Measurements from ENCODE around the gene STXBP5L. TPM values are rescaled to one million over a fixed set of nuclear protein-coding genes. Genes with fewer than 3 reads are reported as not detected.

Gene STXBP5L
- total RNA-seq = not detected in 2 replicates

DNA sequence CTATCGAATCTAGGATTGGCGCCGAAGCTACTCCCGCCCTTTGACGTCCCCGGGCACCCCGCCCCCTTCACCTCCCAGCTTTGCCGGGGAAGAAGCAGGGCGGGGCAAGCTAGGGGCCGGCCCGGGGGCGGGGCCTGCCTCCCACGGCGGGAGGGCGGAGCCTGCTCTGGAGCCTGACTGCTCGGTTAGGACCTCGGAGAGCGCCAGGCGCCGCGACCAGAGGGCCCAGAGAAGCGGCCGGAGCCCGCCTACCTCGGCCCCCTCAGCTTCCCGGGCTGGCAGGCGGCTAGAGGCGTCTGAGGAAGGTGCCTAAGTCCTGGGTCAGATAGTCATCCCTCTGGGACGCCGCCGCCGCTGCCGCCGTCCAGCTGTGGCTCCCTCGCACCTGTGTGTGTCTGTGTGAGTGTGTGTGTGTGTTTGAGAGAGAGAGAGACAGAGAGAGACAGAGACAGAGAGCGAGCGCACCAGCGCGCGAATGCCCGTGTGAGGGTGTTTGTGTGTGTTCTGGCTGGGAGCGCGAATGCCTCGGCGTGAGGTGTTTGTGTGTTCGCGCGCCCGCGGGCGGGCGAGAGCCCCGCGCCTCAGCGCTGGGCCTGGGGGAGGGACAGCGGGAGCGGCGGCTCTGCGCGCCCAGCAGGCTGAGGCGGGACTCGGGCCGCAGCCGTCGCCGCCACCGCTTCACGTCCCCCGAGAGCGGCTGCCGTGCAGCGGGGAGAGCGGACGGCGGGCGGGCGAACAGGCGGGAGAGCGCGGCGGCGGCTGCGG, at the start of gene STXBP5L:
Gene STXBP5L (plus strand): TSS at position 176 of the 765 bp plus-strand sequence. CDS start 1,374 bp downstream, outside the sequence.

Other genes starting within 250 kb of the STXBP5L start
- gene HGD, start 226.0 kb upstream of the STXBP5L start, total RNA-seq = not detected in 2 replicates
- gene RABL3, start 165.7 kb upstream of the STXBP5L start, total RNA-seq = 11.6 and 14.4 TPM in 2 replicates
- gene GTF2E1, start 165.5 kb upstream of the STXBP5L start, total RNA-seq = 10.3 and 11.6 TPM in 2 replicates